AML-193 (cell line): ENCODE results near the gene SSX5.
"Not testable (repeated sequence)": the region's sequence is repeated elsewhere in the genome, so short reads cannot be mapped to it uniquely, and the experiment has no call there.

ENCODE experiments used
- DNase-seq, 2 experiments: peaks; one replicate each; lab custom pipeline; 2025; lab: John Stamatoyannopoulos, UW

Gene SSX5

GRCh38 chrX:48196745-48197201 lies at the start of gene SSX5:
Gene SSX5 (minus strand): TSS chrX:48196795. CDS start chrX:48195358, 1,437 bp downstream.
- no peak for DNase-seq

- DNase-seq = not testable (repeated sequence)
Measured at GRCh38 chrX:48224196-48224595, 27.6 kb upstream of the SSX5 start.

DNA sequence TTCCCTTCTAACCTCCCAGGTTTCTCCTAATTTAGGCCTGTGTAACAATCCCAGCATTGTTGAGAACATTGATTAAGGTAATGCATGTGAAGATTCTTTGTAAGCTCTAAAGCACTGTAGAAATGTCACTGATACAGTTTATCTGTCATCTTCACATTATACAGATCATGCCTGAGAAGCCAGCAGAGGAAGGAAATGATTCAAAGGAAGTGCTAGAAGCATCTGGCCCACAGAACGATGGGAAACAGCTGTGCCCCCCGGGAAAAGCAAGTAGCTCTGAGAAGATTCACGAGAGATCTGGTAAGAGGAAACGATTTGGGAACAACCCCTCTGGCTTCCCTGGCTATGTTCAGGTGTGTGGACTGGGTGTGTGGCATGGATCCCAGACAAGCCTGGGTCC lies 17.7 kb upstream of the SSX5 start:
- DNase-seq = not testable (repeated sequence)

DNA sequence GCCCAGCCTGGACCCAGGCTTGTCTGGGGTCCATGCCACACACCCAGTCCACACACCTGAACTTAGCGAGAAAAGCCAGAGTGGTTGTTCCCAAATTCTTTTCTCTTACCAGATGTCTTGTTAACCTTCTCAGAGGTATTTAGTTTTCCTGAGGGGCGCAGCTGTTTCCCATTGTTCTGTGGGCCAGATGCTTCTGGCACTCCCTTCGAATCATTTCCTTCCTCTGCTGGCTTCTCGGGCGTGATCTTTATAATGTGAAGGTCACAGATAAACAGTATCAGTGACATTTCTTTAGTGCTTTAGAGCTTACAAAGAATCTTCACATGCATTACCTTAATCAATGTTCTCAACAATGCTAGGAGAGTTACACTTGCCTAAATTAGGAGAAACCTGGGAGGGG lies 6.6 kb downstream of the SSX5 start:
- DNase-seq = not testable (repeated sequence)

DNA sequence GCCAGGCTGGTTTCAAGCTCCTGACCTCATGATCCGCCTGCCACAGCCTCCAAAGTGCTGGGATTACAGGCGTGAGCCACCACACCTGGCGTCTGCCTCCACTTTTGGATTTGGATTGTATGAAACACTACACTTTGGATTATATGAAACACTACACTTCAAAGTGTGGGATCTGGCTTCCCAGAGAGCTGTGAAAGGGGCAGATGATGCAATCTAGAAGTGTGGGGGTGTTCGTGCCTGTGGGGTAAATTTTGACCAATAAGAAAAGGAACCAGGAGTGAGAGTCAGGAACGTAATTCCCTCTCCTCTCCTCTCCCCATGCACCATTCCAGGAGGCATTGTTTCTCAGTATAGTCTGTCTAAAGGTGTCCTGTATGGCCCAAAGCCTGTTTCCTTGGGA lies 14.7 kb downstream of the SSX5 start:
- not testable (repeated sequence) for DNase-seq

DNA sequence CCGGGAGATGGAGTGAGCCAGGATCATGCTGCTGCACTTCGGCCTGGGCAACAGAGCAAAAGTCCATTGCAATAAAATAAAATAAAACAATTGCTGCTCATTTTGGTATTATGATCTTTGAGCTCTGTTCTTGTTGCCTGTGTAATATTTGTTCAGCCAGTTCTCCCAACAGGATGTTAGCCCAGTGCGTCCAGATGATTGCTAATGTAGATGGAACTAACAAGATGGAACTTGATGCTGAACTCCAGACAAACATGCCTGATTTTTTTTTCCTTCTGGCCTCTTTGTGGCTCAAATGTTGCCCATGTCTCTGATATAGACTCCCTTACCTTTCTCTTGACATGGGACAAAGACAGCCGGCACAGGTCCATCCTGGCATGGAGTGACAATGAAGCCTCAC lies 15.8 kb downstream of the SSX5 start:
- no peak for DNase-seq

DNA sequence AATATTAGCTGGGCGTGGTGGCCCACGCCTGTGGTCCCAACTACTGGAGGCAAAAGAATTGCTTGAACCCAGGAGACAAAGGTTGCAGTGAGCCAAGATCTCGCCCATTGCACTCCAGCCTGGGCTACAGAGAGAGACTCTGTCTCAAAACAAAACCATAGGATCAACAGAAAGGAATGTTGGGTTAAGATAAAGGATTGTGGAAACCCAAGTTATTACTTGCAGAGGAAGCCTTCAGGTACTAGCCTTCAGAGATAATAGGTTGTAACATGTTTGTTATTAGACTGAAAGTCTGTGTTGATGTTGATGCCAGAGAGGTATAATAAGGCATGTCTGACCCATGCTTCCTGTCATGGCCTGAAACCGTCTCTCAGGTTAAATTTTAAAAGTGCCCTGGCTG lies 16.9 kb downstream of the SSX5 start:
- no peak for DNase-seq

DNA sequence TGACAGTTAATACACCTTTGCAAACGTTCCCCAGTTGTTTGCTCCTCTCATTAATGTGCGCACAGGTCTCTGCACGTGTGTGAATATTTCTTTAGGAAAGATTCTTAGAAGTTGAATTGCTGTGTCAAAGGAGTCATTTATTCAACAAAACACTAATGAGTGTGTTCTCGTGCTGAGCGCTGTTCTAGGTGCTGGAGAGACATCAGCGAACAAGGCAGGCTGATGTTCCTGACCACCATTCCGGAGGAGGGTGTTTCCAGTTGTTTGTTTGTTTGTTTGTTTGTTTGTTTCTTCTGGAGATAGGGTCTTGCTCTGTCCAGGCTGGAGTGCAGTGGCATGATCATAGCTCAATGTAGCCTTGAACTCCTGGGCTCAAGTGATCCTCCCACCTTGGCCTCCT lies 30.3 kb downstream of the SSX5 start:
- not testable (repeated sequence) for DNase-seq

GRCh38 chrX:48165241-48165640 lies 31.4 kb downstream of the SSX5 start:
- no peak for DNase-seq

DNA sequence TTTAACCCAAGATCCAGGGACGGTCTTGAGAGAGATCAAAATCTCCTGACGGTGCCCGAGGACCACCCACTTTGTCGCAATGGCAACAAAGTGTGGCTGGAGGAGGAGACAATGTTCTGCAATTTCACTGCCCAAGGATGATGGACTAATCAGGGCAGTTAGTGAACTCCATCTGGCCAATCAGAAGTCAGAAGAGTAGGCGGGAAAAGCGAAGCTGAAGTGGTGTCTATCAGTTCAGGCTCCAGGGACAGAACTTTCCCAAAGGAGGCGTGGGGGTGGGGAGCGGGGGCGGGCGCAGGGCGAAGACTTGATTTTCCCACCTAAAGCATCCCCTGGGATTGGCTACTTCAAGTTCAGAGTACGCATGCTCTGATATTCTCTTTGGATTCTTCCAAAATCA lies 40.6 kb downstream of the SSX5 start:
- DNase-seq = no peak

GRCh38 chrX:48154796-48155195 lies 41.8 kb downstream of the SSX5 start:
- no peak for DNase-seq

GRCh38 chrX:48153769-48154168 lies 42.8 kb downstream of the SSX5 start:
- DNase-seq = no peak

- DNase-seq = not testable (repeated sequence)
Measured at GRCh38 chrX:48142697-48143096, 53.9 kb downstream of the SSX5 start.

GRCh38 chrX:48141810-48142508 lies 54.6 kb downstream of the SSX5 start:
- not testable (repeated sequence) for DNase-seq

GRCh38 chrX:48139076-48139475 lies 57.5 kb downstream of the SSX5 start:
- not testable (repeated sequence) for DNase-seq
